GM19455 (cell line): Measurements from ENCODE around the gene SPATA24.

Experiments
- ATAC-seq: cut with Tn5 transposase; IDR thresholded peaks from one replicate; pipeline ENCODE4 v1.9.1; 2021; ENCODE audit not compliant: unreplicated experiment

SPATA24 gene

GRCh38 chr5:139383993-139384590 lies 19.8 kb downstream of the SPATA24 start:
- ATAC-seq: no peak

- no peak for ATAC-seq
Observed at GRCh38 chr5:139383275-139383992, 20.5 kb downstream of the SPATA24 start, which contains the start of gene SLC23A1. SLC23A1 (minus strand) TSS chr5:139383297; CDS start chr5:139383253, 44 bp downstream.

GRCh38 chr5:139382807-139383206 lies 21.1 kb downstream of the SPATA24 start:
- no peak for ATAC-seq

GRCh38 chr5:139381837-139382761 lies 21.8 kb downstream of the SPATA24 start:
- no peak for ATAC-seq

GRCh38 chr5:139379626-139380449 lies 24.1 kb downstream of the SPATA24 start:
- no peak for ATAC-seq

GRCh38 chr5:139378941-139379361 lies 24.9 kb downstream of the SPATA24 start:
- no peak for ATAC-seq

- ATAC-seq: no peak
Observed at GRCh38 chr5:139378101-139378825, 25.6 kb downstream of the SPATA24 start.

GRCh38 chr5:139377226-139377625 lies 26.7 kb downstream of the SPATA24 start:
- ATAC-seq: no peak

GRCh38 chr5:139376364-139376763 lies 27.5 kb downstream of the SPATA24 start:
- ATAC-seq: no peak

- no peak for ATAC-seq
Observed at GRCh38 chr5:139374909-139375308, 29.0 kb downstream of the SPATA24 start.

GRCh38 chr5:139371482-139372435 lies 32.1 kb downstream of the SPATA24 start:
- ATAC-seq: no peak

GRCh38 chr5:139369181-139369580 lies 34.7 kb downstream of the SPATA24 start:
- ATAC-seq: no peak

- ATAC-seq: no peak
Observed at GRCh38 chr5:139368613-139369012, 35.3 kb downstream of the SPATA24 start.

GRCh38 chr5:139364466-139364865 lies 39.4 kb downstream of the SPATA24 start:
- ATAC-seq: no peak

- ATAC-seq: no peak
Observed at GRCh38 chr5:139363937-139364336, 40.0 kb downstream of the SPATA24 start.

GRCh38 chr5:139361835-139362429 lies 42.0 kb downstream of the SPATA24 start:
- ATAC-seq: no peak

GRCh38 chr5:139360384-139360783 lies 43.5 kb downstream of the SPATA24 start:
- ATAC-seq: no peak

GRCh38 chr5:139358064-139358463 lies 45.8 kb downstream of the SPATA24 start:
- no peak for ATAC-seq
